Fibroblast of lung (primary cell): ENCODE results near the gene SMAD5.

ENCODE experiments used
- EZH2 ChIP-seq: IDR thresholded peaks from 2 replicates; pipeline ENCODE4 v1.5.1; 2012; ENCODE audit warnings: low read length, control low read depth, mild to moderate bottlenecking; ENCODE audit errors: missing control alignments
- TF ChIP-seq, protein P1 (sequence below), 2 donors: IDR thresholded peaks in 1 of 2; conservative IDR thresholded peaks in 1 of 2; 1 replicate in 1 of 2; 2 replicates in 1 of 2; pipeline ENCODE4 v1.5.1; 2011 to 2012; ENCODE audit warnings: low read length in 2 of 2, control low read depth in 1 of 2, inconsistent platforms in 1 of 2, low read depth in 1 of 2, mild to moderate bottlenecking in 1 of 2

DNA sequence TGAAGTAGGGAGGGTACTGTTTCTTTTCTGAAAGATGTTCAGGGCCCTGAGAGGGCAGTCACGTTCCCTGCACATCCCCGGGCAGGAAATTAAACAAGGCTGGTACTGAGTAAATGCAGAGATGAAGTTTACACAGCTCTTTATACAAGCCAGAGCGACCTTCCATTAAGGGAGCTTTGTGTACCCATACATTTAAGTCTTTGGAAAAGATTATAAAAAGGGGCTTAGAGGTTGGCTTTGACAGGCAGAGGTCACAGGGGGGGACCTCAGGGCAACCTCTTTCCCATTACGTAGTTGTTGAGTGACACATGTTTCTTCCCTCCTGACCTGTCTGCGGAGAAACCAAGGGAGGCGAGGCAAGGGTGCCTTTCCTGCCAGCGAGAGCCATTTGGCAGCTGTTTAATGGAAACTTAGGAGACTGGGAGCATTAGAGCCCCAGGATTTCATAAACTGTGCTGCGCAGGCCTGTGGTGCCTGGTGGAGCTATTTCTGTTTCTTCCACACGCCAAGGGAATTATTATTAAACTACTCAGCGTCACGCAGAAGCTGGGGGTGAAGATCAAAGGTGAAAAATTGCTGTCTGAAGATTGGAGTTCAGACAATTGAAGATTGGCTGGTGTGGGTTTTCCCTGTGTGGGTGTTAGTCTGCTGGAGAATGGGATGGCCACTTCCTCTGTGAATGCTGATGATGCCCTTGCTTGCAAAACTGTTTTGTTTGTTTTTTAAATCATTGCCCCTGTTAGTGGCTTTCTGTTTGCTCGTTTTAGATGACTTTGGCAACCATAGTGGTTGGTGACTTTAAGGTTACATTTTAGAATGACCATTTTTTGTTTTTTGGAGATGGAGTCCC lies 63.6 kb downstream of the SMAD5 start:
- TF ChIP-seq EZH2, result no peak
- TF ChIP-seq, protein P1, sequence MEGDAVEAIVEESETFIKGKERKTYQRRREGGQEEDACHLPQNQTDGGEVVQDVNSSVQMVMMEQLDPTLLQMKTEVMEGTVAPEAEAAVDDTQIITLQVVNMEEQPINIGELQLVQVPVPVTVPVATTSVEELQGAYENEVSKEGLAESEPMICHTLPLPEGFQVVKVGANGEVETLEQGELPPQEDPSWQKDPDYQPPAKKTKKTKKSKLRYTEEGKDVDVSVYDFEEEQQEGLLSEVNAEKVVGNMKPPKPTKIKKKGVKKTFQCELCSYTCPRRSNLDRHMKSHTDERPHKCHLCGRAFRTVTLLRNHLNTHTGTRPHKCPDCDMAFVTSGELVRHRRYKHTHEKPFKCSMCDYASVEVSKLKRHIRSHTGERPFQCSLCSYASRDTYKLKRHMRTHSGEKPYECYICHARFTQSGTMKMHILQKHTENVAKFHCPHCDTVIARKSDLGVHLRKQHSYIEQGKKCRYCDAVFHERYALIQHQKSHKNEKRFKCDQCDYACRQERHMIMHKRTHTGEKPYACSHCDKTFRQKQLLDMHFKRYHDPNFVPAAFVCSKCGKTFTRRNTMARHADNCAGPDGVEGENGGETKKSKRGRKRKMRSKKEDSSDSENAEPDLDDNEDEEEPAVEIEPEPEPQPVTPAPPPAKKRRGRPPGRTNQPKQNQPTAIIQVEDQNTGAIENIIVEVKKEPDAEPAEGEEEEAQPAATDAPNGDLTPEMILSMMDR (conservative IDR thresholded peaks at IDR 0.05 in 1 of 2, IDR thresholded peaks at IDR 0.05 in 1 of 2; ENCODE audit: low read depth in 1 of 2, low read length in 2 of 2), result no peak
